ENCODE data around the gene PCBP4.
A peak's percentile ranks its signal among the peaks of the same experiment; 100 is the strongest.

The PCBP4 gene

DNA sequence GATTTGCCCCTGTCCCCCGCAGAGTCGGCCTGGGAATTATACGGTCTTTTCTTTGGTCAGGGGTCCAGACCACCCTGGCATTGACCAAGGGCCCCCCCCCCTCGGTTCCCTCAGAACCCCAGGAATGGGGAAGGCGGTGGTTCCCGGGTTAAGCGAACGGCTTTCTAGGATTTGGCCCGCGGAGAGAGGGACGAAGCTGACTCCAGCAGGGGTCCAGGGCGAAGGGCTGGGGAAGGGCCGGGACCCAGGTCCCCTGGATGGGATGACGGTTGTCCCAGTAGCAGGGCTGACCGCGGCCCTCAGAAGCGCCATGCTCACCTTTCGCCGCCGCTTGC, 25.8 kb downstream of the PCBP4 start:
- Histone ChIP-seq H3K4me1 (ENCODE audit: insufficient read depth, low read length, poor library complexity, severe bottlenecking) (peaks cover 28% of the 10 kb centered on the region), H3K4me2 (ENCODE audit: low read depth, low read length, poor library complexity, severe bottlenecking) (peak overlapping the region; percentile 93), H3F3A (ENCODE audit: low read depth) (no peaks in the 10 kb centered on the region), H3K9me2 (replicated peaks; ENCODE audit: low read depth, low read length) (no peaks in the 10 kb centered on the region), H3K79me2 (ENCODE audit: insufficient read depth, low read length) (peaks cover 23% of the 10 kb centered on the region), H2AFZ (ENCODE audit: low read length) (peak overlapping the region; percentile 37; the same call in 1 of the 2 replicates), H3K36me3 (ENCODE audit: insufficient read depth, low read length) (peaks cover 5% of the 10 kb centered on the region; the same call in 1 of the 2 replicates), H4K20me1 (ENCODE audit: insufficient read depth, low read length, poor library complexity, severe bottlenecking) (peaks cover 4% of the 10 kb centered on the region), H3K9ac (ENCODE audit: low read depth, low read length, poor library complexity, severe bottlenecking) (peak overlapping the region; percentile 85), H3K27me3 (ENCODE audit: insufficient read depth, low read length, poor library complexity, severe bottlenecking) (no peaks in the 10 kb centered on the region), H3K9me3 (ENCODE audit: insufficient read depth, low read depth, low read length) (no peaks in the 10 kb centered on the region), H3K4me3 (ENCODE audit: low read length, poor library complexity, severe bottlenecking) (peak overlapping the region; percentile 90)
- TF ChIP-seq EZH2phosphoT487 (IDR thresholded peaks at IDR 0.05; ENCODE audit: borderline replicate concordance): no peak
- TF ChIP-seq, protein P1, sequence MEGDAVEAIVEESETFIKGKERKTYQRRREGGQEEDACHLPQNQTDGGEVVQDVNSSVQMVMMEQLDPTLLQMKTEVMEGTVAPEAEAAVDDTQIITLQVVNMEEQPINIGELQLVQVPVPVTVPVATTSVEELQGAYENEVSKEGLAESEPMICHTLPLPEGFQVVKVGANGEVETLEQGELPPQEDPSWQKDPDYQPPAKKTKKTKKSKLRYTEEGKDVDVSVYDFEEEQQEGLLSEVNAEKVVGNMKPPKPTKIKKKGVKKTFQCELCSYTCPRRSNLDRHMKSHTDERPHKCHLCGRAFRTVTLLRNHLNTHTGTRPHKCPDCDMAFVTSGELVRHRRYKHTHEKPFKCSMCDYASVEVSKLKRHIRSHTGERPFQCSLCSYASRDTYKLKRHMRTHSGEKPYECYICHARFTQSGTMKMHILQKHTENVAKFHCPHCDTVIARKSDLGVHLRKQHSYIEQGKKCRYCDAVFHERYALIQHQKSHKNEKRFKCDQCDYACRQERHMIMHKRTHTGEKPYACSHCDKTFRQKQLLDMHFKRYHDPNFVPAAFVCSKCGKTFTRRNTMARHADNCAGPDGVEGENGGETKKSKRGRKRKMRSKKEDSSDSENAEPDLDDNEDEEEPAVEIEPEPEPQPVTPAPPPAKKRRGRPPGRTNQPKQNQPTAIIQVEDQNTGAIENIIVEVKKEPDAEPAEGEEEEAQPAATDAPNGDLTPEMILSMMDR (conservative IDR thresholded peaks at IDR 0.05; ENCODE audit: low read length): no peak

DNA sequence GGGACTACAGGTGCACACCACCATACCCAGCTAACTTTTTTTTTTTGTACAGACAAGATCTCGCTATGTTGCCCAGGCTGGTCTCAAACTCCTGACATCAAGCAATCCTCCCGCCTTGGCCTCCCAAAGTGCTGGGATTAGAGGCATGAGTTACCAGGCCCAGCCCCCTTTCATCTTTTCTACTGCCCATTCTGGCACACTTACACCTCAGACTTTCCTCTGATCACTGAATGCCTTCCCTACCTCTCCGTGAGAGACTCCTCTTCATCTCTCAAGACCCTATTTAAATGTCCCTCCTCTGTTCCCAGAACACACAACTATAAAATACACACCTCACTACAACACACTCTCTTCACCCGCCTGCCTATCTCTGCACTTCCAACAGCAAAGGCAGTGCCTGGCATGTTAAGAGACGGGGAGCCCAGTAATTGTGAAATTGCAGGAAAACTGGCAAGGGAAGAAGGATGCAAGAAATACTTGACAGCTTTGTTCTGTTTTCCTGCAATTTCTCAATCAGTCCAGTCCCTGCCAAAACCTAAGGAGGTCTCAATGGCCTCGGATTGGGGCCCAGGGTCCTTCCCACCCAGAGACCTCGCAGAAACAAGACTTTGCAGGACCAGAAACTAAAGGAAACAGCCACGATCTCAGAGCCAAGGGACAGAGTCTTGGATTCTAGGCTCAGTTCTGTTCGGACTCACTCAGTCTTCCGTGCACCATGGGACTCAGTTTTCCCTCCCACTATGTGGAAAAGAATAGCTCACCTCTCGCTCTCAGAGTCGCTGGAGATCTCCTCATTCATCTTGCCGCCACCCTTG, 26.4 kb downstream of the PCBP4 start:
- Histone ChIP-seq H3K9me2 (replicated peaks; ENCODE audit: low read depth, low read length) (no peaks in the 10 kb centered on the region), H3K4me2 (ENCODE audit: low read depth, low read length, poor library complexity, severe bottlenecking) (peak overlapping the region; percentile 93), H3K9me3 (ENCODE audit: insufficient read depth, low read depth, low read length) (no peaks in the 10 kb centered on the region), H3K9ac (ENCODE audit: low read depth, low read length, poor library complexity, severe bottlenecking) (peak overlapping the region; percentile 85), H3K4me3 (ENCODE audit: low read length, poor library complexity, severe bottlenecking) (peak overlapping the region; percentile 90), H4K20me1 (ENCODE audit: insufficient read depth, low read length, poor library complexity, severe bottlenecking) (peaks cover 4% of the 10 kb centered on the region), H2AFZ (ENCODE audit: low read length) (0 out of 2 replicates have a peak overlapping the region, but pooled peaks have one; percentile 37), H3K4me1 (ENCODE audit: insufficient read depth, low read length, poor library complexity, severe bottlenecking) (peaks cover 28% of the 10 kb centered on the region), H3K36me3 (ENCODE audit: insufficient read depth, low read length) (peaks cover 10% of the 10 kb centered on the region; the same call in 1 of the 2 replicates), H3F3A (ENCODE audit: low read depth) (no peaks in the 10 kb centered on the region), H3K27me3 (ENCODE audit: insufficient read depth, low read length, poor library complexity, severe bottlenecking) (no peaks in the 10 kb centered on the region), H3K79me2 (ENCODE audit: insufficient read depth, low read length) (peaks cover 23% of the 10 kb centered on the region)
- TF ChIP-seq EZH2phosphoT487 (IDR thresholded peaks at IDR 0.05; ENCODE audit: borderline replicate concordance): no peak

DNA sequence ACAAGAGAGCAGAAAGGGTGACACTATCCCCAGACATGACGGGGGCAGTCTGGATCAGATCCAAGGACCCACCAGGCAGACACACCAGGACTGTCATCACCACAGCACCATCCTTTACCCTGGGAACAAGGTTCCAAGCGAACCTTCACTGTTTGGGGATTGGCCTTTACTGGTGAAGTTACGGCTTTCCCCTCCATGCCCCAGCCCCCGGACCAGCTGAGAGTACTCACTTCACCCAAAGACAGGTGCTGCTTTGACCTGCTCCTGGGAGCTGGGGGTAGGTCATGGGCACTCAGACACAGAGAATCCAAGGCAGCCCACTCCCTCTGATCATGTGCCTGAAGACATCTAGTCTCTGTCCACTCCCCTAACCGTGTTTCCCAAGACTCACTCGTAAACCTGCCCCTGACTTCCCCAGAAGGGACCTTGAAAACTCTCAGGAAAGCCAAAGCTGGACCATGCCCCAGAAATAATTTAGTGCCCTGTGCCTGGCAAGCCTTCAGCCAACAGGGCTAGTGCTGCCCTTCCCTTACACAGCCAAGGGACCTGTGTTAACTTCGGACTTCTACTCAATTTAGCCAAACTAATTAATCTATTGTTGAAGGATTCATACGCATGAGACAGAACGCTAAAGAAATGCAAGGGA, 28.4 kb downstream of the PCBP4 start:
- Histone ChIP-seq H3K79me2 (ENCODE audit: insufficient read depth, low read length) (peaks cover 23% of the 10 kb centered on the region), H3K4me2 (ENCODE audit: low read depth, low read length, poor library complexity, severe bottlenecking) (peak overlapping the region; percentile 5), H4K20me1 (ENCODE audit: insufficient read depth, low read length, poor library complexity, severe bottlenecking) (peaks cover 4% of the 10 kb centered on the region), H2AFZ (ENCODE audit: low read length) (no peak overlapping the region), H3K27me3 (ENCODE audit: insufficient read depth, low read length, poor library complexity, severe bottlenecking) (no peaks in the 10 kb centered on the region), H3K9me2 (replicated peaks; ENCODE audit: low read depth, low read length) (no peaks in the 10 kb centered on the region), H3K4me1 (ENCODE audit: insufficient read depth, low read length, poor library complexity, severe bottlenecking) (peaks cover 28% of the 10 kb centered on the region), H3K9ac (ENCODE audit: low read depth, low read length, poor library complexity, severe bottlenecking) (peak overlapping the region; percentile 29), H3K4me3 (ENCODE audit: low read length, poor library complexity, severe bottlenecking) (no peak overlapping the region), H3K36me3 (ENCODE audit: insufficient read depth, low read length) (peaks cover 27% of the 10 kb centered on the region; the same call in 1 of the 2 replicates), H3F3A (ENCODE audit: low read depth) (no peaks in the 10 kb centered on the region), H3K9me3 (ENCODE audit: insufficient read depth, low read depth, low read length) (no peaks in the 10 kb centered on the region)
- TF ChIP-seq EZH2phosphoT487 (IDR thresholded peaks at IDR 0.05; ENCODE audit: borderline replicate concordance): no peak
- TF ChIP-seq, protein P1 (conservative IDR thresholded peaks at IDR 0.05; ENCODE audit: low read length): no peak

All from Loucy (cell line).